Left ventricle myocardium inferior (tissue), 1 donor: ENCODE measurements around the gene PDZD2. TPM values are rescaled to one million over a fixed set of nuclear protein-coding genes. Genes with fewer than 3 reads are reported as not detected.

Experiments
- DNase-seq: peaks from one replicate; pipeline ENCODE4 v3.0.0-alpha.2; 2020
- H3K27ac ChIP-seq: fragments of 200-600 bp; replicated peaks from 2 replicates; pipeline ENCODE4 v1.8.0; 2021
- H3K27me3 ChIP-seq: fragments of 200-600 bp; 2 replicates; pipeline ENCODE4 v1.8.0; 2021; ENCODE audit warnings: low read depth
- H3K36me3 ChIP-seq: fragments of 200-600 bp; 2 replicates; pipeline ENCODE4 v1.8.0; 2021
- H3K4me1 ChIP-seq: fragments of 200-600 bp; 2 replicates; pipeline ENCODE4 v1.8.0; 2021
- H3K4me3 ChIP-seq: fragments of 200-600 bp; 2 replicates; pipeline ENCODE4 v1.8.0; 2021; ENCODE audit warnings: mild to moderate bottlenecking, moderate library complexity
- H3K9me3 ChIP-seq: fragments of 200-600 bp; replicated peaks from 2 replicates; pipeline ENCODE4 v1.8.0; 2021
- intact Hi-C: fragments of 100-400 bp; cut with micrococcal nuclease; formaldehyde crosslinking; loops from one replicate; pipeline ENCODE4 v1.11.0; 2022
- total RNA-seq: library from RNA; stranded (reverse); fragmentation: NEBNext Ultra II Directional; extraction: Animal tissue kit (Norgen Biotek cat#: 25700); gene quantifications from one replicate; pipeline ENCODE4 v1.2.1, GENCODE V29; 2021
- TF ChIP-seq, protein P1 (sequence below): fragments of 200-600 bp; IDR thresholded peaks from 2 replicates; pipeline ENCODE4 v1.8.0; 2021; ENCODE audit warnings: antibody characterized with exemption, mild to moderate bottlenecking, borderline replicate concordance
- donor health status: DM: no; HTN: yes; CAD: no; lungs with severe emphysema.

PDZD2 gene
- total RNA-seq, 1 donor from 2014 or later: 120 TPM

- no peak overlapping the region for H3K4me3 ChIP-seq
- H3K27ac ChIP-seq: peak overlapping the region; percentile 12
- intact Hi-C loops: no loop called here
- H3K9me3 ChIP-seq: no peaks in the 10 kb centered on the region
- DNase-seq: no peak
- H3K27me3 ChIP-seq: no peaks in the 10 kb centered on the region
- H3K36me3 ChIP-seq: no peaks in the 10 kb centered on the region
- peaks cover 54% of the 10 kb centered on the region for H3K4me1 ChIP-seq
- TF ChIP-seq, protein P1, sequence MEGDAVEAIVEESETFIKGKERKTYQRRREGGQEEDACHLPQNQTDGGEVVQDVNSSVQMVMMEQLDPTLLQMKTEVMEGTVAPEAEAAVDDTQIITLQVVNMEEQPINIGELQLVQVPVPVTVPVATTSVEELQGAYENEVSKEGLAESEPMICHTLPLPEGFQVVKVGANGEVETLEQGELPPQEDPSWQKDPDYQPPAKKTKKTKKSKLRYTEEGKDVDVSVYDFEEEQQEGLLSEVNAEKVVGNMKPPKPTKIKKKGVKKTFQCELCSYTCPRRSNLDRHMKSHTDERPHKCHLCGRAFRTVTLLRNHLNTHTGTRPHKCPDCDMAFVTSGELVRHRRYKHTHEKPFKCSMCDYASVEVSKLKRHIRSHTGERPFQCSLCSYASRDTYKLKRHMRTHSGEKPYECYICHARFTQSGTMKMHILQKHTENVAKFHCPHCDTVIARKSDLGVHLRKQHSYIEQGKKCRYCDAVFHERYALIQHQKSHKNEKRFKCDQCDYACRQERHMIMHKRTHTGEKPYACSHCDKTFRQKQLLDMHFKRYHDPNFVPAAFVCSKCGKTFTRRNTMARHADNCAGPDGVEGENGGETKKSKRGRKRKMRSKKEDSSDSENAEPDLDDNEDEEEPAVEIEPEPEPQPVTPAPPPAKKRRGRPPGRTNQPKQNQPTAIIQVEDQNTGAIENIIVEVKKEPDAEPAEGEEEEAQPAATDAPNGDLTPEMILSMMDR: no peak
Observed at GRCh38 chr5:31887556-31887955, 248.6 kb downstream of the PDZD2 start.

- TF ChIP-seq, protein P1: no peak
- peak overlapping the region; percentile 42 for H3K27ac ChIP-seq
Observed at GRCh38 chr5:31888564-31888963, 249.6 kb downstream of the PDZD2 start.

GRCh38 chr5:31889001-31889561, 250.2 kb downstream of the PDZD2 start:
- TF ChIP-seq, protein P1: no peak
- H3K4me3 ChIP-seq: no peak overlapping the region
- H3K27me3 ChIP-seq: no peaks in the 10 kb centered on the region
- peaks cover 62% of the 10 kb centered on the region for H3K4me1 ChIP-seq
- intact Hi-C loops: no loop called here
- H3K27ac ChIP-seq: peak overlapping the region; percentile 42
- no peaks in the 10 kb centered on the region for H3K9me3 ChIP-seq
- no peaks in the 10 kb centered on the region for H3K36me3 ChIP-seq
- DNase-seq: no peak

More at GRCh38 chr5:31888564-31888963, 249.6 kb downstream of the PDZD2 start:
- no peaks in the 10 kb centered on the region for H3K36me3 ChIP-seq
- H3K4me1 ChIP-seq: peaks cover 57% of the 10 kb centered on the region
- no peaks in the 10 kb centered on the region for H3K9me3 ChIP-seq
- DNase-seq: no peak
- no peaks in the 10 kb centered on the region for H3K27me3 ChIP-seq
- intact Hi-C loops: no loop called here
- H3K4me3 ChIP-seq: no peak overlapping the region

GRCh38 chr5:31890046-31890445, 251.1 kb downstream of the PDZD2 start:
- intact Hi-C loops: no loop called here
- H3K9me3 ChIP-seq: no peaks in the 10 kb centered on the region
- no peaks in the 10 kb centered on the region for H3K27me3 ChIP-seq
- no peak for DNase-seq
- TF ChIP-seq, protein P1: no peak
- no peak overlapping the region for H3K4me3 ChIP-seq
- H3K36me3 ChIP-seq: no peaks in the 10 kb centered on the region
- H3K27ac ChIP-seq: no peak overlapping the region
- H3K4me1 ChIP-seq: peaks cover 72% of the 10 kb centered on the region

DNA sequence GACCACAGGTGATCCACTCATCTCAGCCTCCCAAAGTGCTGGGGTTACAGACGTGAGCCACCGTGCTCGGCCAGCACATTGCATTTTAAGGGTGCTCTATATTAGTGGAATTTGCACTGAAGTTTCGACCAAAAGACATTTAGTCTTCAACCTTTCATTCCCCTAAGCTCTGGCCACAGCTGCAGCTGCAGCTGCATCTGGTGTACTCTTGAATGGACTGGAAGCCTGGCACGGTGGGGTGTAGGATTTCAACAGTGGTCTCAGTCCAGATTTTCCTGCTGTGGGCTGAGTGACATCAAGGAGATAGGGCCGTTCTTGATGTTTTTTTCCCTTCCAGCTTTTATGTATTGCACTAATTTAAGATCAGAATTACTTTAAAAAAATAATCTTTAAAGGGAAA, 255.2 kb downstream of the PDZD2 start:
- H3K9me3 ChIP-seq: no peaks in the 10 kb centered on the region
- H3K4me1 ChIP-seq: peaks cover 54% of the 10 kb centered on the region
- no peak overlapping the region for H3K4me3 ChIP-seq
- DNase-seq: no peak
- H3K36me3 ChIP-seq: no peaks in the 10 kb centered on the region
- intact Hi-C loops: no loop called here
- no peaks in the 10 kb centered on the region for H3K27me3 ChIP-seq
- no peak overlapping the region for H3K27ac ChIP-seq
- TF ChIP-seq, protein P1: no peak
